ENCODE results near the gene ADCY9. TPM values are rescaled to one million over a fixed set of nuclear protein-coding genes. Genes with fewer than 3 reads are reported as not detected.

Gene ADCY9
- polyA plus RNA-seq, 2 of the 4 experiments (the other 2 are of a cell fraction) = 6.2 to 7.6 TPM

DNA sequence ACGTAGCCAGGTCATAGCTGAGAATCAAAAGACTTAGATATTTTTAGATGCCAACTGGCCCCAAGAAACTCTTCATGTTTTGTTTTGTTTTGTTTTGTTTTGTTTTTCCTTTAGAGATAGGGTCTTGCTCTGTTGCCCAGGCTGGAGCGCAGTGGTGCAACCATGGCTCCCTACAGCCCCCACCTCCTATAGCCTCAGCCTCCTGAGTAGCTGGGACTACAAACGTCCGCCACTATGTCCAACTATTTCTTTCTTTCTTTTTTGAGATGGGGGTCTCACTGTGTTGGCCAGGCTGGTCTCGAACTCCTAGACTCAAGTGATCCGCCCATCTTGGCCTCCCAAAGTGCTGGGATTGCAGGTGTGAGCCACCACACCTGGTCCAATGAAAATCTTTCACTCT is 107.1 kb downstream of the ADCY9 start (continued):
- TF ChIP-seq, protein P1, sequence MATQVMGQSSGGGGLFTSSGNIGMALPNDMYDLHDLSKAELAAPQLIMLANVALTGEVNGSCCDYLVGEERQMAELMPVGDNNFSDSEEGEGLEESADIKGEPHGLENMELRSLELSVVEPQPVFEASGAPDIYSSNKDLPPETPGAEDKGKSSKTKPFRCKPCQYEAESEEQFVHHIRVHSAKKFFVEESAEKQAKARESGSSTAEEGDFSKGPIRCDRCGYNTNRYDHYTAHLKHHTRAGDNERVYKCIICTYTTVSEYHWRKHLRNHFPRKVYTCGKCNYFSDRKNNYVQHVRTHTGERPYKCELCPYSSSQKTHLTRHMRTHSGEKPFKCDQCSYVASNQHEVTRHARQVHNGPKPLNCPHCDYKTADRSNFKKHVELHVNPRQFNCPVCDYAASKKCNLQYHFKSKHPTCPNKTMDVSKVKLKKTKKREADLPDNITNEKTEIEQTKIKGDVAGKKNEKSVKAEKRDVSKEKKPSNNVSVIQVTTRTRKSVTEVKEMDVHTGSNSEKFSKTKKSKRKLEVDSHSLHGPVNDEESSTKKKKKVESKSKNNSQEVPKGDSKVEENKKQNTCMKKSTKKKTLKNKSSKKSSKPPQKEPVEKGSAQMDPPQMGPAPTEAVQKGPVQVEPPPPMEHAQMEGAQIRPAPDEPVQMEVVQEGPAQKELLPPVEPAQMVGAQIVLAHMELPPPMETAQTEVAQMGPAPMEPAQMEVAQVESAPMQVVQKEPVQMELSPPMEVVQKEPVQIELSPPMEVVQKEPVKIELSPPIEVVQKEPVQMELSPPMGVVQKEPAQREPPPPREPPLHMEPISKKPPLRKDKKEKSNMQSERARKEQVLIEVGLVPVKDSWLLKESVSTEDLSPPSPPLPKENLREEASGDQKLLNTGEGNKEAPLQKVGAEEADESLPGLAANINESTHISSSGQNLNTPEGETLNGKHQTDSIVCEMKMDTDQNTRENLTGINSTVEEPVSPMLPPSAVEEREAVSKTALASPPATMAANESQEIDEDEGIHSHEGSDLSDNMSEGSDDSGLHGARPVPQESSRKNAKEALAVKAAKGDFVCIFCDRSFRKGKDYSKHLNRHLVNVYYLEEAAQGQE (IDR thresholded peaks at IDR 0.05) = no peak
- TF ChIP-seq EP300 (IDR thresholded peaks at IDR 0.05) = no peak

DNA sequence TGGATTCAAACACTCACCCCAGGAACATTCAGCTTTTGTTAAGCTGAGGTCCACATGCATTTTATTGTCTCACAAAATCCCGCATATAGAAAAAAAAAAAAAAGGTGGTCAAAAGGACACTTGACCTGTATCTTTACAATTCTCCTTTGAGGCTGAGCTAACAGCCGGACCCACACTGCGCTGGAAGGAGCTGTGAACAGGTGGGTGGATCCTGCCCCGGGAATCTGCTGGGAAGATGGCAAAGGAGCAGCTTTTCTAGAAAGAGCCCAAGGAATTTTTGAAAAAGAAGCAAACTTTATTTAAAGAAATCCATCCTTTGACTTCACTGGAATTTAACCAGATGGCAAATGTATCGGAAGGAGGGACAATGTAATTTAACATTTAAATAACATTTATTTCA is 108.1 kb downstream of the ADCY9 start:
- ATAC-seq = no peak
- ChIA-PET CTCF (interaction anchor here (0.6 to 1.6 kb wide), 3 partner anchors 78 to 394 kb away, joined by 3 to 4 read pairs (median 4); no protein-coding TSS in a partner anchor), POLR2A (no interaction called here)
- H3K4me1 ChIP-seq = peaks cover 10% of the 10 kb centered on the region
- H3K27ac ChIP-seq = no peak overlapping the region
- TF ChIP-seq, protein P1 (IDR thresholded peaks at IDR 0.05) = no peak
- 86% methylated on average over 5 of the region's 5 CpGs for WGBS (ENCODE audit: missing lambda C conversion rate)
- no peak overlapping the region for H3K4me2 ChIP-seq
- no peak for DNase-seq (ENCODE audit: low read depth in 1 of 2, low spot score in 1 of 2)
- no peaks in the 10 kb centered on the region for H3K9me3 ChIP-seq
- FAIRE-seq = no peak
- H3K4me3 ChIP-seq = no peak overlapping the region

DNA sequence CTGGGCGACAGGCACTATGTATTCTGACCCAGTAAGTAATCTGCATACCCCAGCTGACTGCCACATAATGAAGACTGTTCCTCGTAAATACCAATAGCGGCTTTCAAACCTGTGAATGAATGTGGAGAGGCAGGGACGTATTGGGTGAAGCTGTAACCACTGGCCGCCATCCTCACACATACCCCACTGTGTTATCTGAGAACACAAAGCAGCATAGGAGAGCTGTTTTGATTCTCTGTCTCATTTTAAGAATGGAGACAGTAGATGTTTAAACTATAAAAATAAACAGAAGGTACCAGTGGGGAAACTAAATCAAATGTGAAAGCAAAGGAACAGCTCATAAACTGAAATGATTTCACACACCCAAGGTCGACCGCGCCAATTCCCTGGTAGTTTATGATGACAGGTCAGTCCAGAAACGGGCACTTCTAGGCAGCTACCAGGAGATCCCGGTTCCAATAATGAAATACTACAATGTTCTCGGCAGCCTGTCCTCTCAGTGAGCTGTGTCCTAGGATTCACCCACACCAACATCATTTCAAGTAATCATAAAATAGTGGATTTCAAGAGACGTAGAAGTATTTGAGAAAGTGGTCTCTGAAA is 109.7 kb downstream of the ADCY9 start:
- ChIA-PET CTCF (interaction anchor here (0.9 to 3.0 kb wide), 4 partner anchors 11 to 67 kb away, joined by 3 to 17 read pairs (median 4); no protein-coding TSS in a partner anchor), POLR2A (interaction anchor here (0.6 kb wide), 1 partner anchor 11 kb away, joined by 3 read pairs; no protein-coding TSS in a partner anchor)
- FAIRE-seq (no peak), DNase-seq (ENCODE audit: low read depth in 1 of 2, low spot score in 1 of 2) (no peak), ATAC-seq (no peak)
- Histone ChIP-seq H3K9me3 (no peaks in the 10 kb centered on the region), H3K4me3 (no peak overlapping the region), H3K27ac (no peak overlapping the region), H3K4me2 (no peak overlapping the region), H3K4me1 (no peaks in the 10 kb centered on the region)
- TF ChIP-seq FOSL2 (IDR thresholded peaks at IDR 0.05) (no peak), FOSL2 (CRISPR knock-in tag; IDR thresholded peaks at IDR 0.05) (no peak), POLR2A (IDR thresholded peaks at IDR 0.05; ENCODE audit: low read length) (no peak), NR3C1 (IDR thresholded peaks at IDR 0.05) (no peak), NFE2L2 (conservative IDR thresholded peaks at IDR 0.05; ENCODE audit: low read length) (no peak), JUN (IDR thresholded peaks at IDR 0.05) (no peak), CBX8 (IDR thresholded peaks at IDR 0.05) (no peak), MAZ (IDR thresholded peaks at IDR 0.05; ENCODE audit: borderline replicate concordance, low read depth, low read length) (no peak), NPAS2 (CRISPR knock-in tag; IDR thresholded peaks at IDR 0.05; ENCODE audit: borderline replicate concordance) (no peak), POLR2AphosphoS2 (conservative IDR thresholded peaks at IDR 0.05; ENCODE audit: low read length) (no peak), RFX5 (IDR thresholded peaks at IDR 0.05) (no peak), KDM1A (IDR thresholded peaks at IDR 0.05; ENCODE audit: low read depth) (no peak), FOSB (CRISPR knock-in tag; IDR thresholded peaks at IDR 0.05) (no peak), HDAC2 (IDR thresholded peaks at IDR 0.05) (no peak), SREBF2 (IDR thresholded peaks at IDR 0.05) (no peak), SMC3 (IDR thresholded peaks at IDR 0.05) (no peak)
- TF ChIP-seq, protein P2, sequence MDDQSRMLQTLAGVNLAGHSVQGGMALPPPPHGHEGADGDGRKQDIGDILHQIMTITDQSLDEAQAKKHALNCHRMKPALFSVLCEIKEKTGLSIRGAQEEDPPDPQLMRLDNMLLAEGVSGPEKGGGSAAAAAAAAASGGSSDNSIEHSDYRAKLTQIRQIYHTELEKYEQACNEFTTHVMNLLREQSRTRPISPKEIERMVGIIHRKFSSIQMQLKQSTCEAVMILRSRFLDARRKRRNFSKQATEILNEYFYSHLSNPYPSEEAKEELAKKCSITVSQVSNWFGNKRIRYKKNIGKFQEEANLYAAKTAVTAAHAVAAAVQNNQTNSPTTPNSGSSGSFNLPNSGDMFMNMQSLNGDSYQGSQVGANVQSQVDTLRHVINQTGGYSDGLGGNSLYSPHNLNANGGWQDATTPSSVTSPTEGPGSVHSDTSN (IDR thresholded peaks at IDR 0.05) = no peak
- TF ChIP-seq, protein P3, sequence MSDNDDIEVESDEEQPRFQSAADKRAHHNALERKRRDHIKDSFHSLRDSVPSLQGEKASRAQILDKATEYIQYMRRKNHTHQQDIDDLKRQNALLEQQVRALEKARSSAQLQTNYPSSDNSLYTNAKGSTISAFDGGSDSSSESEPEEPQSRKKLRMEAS (IDR thresholded peaks at IDR 0.05) = no peak
- TF ChIP-seq, protein P4, sequence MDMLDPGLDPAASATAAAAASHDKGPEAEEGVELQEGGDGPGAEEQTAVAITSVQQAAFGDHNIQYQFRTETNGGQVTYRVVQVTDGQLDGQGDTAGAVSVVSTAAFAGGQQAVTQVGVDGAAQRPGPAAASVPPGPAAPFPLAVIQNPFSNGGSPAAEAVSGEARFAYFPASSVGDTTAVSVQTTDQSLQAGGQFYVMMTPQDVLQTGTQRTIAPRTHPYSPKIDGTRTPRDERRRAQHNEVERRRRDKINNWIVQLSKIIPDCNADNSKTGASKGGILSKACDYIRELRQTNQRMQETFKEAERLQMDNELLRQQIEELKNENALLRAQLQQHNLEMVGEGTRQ (IDR thresholded peaks at IDR 0.05) = no peak
- TF ChIP-seq, protein P1 (IDR thresholded peaks at IDR 0.05) = no peak
- TF ChIP-seq, protein P5, sequence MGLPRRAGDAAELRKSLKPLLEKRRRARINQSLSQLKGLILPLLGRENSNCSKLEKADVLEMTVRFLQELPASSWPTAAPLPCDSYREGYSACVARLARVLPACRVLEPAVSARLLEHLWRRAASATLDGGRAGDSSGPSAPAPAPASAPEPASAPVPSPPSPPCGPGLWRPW (IDR thresholded peaks at IDR 0.05) = no peak
- WGBS (ENCODE audit: missing lambda C conversion rate) = 92% methylated on average over 12 of the region's 12 CpGs

All from A549 (cell line).